ENCODE measurements around the gene SCN4B.

GRCh38 chr11:118175031-118175992 is 22.7 kb upstream of the SCN4B start:
- TF ChIP-seq CTCF (IDR thresholded peaks at IDR 0.05) = no peak
- TF ChIP-seq POLR2A (IDR thresholded peaks at IDR 0.05; ENCODE audit: low read depth) = no peak

Data from esophagus muscularis mucosa (tissue), 3 donors.